ENCODE measurements around the gene PROSER2. TPM values are rescaled to one million over a fixed set of nuclear protein-coding genes. Genes with fewer than 3 reads are reported as not detected.

PROSER2 gene
- total RNA-seq, 1 donor from 2014 or later = 15.2 TPM

DNA sequence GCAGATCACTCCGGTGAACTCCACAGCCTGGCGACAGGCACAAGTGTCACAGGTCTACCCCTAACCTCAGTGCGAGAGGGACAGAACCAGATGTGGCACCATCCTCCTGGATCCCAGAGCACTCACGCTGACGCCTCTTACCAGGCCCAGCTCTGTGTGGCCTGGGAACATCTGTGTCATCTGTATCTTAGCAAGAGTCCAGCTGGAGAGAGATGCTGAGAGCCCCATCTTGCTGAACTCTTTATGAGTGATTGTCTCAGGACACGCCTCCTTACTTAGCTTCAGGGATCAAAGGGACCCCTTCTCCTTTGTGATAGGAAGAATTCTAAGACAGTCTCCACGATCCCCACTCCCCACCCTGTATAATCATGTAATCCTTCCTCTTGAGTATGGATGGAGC, 10.0 kb upstream of the PROSER2 start:
- DNase-seq (ENCODE audit: low spot score) = no peak
- no peak overlapping the region for H3K4me3 Mint-ChIP-seq (ENCODE audit: unreplicated experiment)
- no peaks in the 10 kb centered on the region for H3K36me3 Mint-ChIP-seq (ENCODE audit: low read depth)
- TF ChIP-seq, protein P1, sequence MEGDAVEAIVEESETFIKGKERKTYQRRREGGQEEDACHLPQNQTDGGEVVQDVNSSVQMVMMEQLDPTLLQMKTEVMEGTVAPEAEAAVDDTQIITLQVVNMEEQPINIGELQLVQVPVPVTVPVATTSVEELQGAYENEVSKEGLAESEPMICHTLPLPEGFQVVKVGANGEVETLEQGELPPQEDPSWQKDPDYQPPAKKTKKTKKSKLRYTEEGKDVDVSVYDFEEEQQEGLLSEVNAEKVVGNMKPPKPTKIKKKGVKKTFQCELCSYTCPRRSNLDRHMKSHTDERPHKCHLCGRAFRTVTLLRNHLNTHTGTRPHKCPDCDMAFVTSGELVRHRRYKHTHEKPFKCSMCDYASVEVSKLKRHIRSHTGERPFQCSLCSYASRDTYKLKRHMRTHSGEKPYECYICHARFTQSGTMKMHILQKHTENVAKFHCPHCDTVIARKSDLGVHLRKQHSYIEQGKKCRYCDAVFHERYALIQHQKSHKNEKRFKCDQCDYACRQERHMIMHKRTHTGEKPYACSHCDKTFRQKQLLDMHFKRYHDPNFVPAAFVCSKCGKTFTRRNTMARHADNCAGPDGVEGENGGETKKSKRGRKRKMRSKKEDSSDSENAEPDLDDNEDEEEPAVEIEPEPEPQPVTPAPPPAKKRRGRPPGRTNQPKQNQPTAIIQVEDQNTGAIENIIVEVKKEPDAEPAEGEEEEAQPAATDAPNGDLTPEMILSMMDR (IDR thresholded peaks at IDR 0.05) = no peak
- peaks cover 13% of the 10 kb centered on the region for H3K4me1 Mint-ChIP-seq (ENCODE audit: low read depth)
- no peak overlapping the region for H3K27ac Mint-ChIP-seq (ENCODE audit: unreplicated experiment)
- H3K27me3 Mint-ChIP-seq (ENCODE audit: low read depth) = no peaks in the 10 kb centered on the region
- H3K9me3 Mint-ChIP-seq (ENCODE audit: low read depth) = no peaks in the 10 kb centered on the region

DNA sequence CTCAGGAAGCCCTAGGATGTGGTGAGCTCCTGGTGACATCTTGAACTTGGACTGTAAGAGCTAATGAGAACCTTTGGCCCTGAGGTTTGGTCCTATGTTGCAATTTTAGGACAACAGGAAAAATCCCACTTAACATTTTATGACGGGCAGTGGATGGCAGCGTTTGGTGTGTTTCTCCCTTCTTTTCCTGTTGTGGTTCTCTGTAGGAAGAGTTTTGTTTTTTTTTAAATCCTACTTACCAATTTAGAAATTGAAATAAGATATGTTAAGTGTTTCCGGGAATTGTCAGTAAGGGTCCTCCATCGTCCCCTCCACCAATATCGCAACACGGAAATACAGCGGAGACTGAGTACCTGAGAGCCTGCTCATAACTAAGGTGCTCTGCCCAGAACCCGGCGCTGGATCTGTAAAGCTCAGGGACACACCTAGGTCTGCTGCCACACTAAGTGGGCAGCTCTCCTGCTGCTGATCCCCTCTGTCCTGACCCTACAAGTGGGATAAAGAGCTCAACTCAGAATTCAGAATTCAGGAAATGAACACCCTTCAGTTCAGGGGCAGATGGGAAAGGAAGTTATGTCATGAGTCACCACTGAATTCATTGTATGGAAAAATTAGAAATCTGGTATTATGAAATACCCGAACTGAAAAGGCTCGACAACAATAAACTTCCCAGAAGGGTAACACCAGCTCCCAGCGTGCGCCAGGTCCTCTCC, 9.1 kb upstream of the PROSER2 start:
- H3K4me1 Mint-ChIP-seq (ENCODE audit: low read depth) = peaks cover 13% of the 10 kb centered on the region
- no peaks in the 10 kb centered on the region for H3K9me3 Mint-ChIP-seq (ENCODE audit: low read depth)
- H3K27me3 Mint-ChIP-seq (ENCODE audit: low read depth) = no peaks in the 10 kb centered on the region
- no peak for DNase-seq (ENCODE audit: low spot score)
- TF ChIP-seq, protein P1 (IDR thresholded peaks at IDR 0.05) = no peak
- no peak overlapping the region for H3K4me3 Mint-ChIP-seq (ENCODE audit: unreplicated experiment)
- H3K36me3 Mint-ChIP-seq (ENCODE audit: low read depth) = no peaks in the 10 kb centered on the region
- H3K27ac Mint-ChIP-seq (ENCODE audit: unreplicated experiment) = no peak overlapping the region

DNA sequence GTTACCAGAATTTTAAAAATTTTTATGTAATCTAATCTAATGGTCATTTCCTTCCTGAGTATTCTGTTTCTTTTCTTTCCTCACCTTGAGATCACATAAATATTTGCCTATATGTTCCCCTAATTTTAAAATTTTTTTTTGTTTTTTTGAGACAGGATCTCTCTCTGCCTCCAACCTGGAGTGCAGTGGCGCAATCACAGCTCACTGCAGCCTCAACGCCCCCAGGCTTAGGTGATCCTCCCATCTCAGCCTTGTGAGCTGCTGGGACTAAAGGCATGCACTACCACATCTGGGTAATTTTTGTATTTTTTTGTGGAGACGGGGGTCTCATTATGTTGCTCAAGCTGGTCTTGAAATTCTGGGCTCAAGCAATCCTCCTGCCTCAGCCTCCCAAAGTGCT, 4.1 kb upstream of the PROSER2 start:
- no peaks in the 10 kb centered on the region for H3K9me3 Mint-ChIP-seq (ENCODE audit: low read depth)
- no peaks in the 10 kb centered on the region for H3K36me3 Mint-ChIP-seq (ENCODE audit: low read depth)
- H3K27me3 Mint-ChIP-seq (ENCODE audit: low read depth) = no peaks in the 10 kb centered on the region
- peaks cover 7% of the 10 kb centered on the region for H3K4me1 Mint-ChIP-seq (ENCODE audit: low read depth)
- H3K4me3 Mint-ChIP-seq (ENCODE audit: unreplicated experiment) = no peak overlapping the region
- no peak for DNase-seq (ENCODE audit: low spot score)
- TF ChIP-seq, protein P1 (IDR thresholded peaks at IDR 0.05) = no peak
- H3K27ac Mint-ChIP-seq (ENCODE audit: unreplicated experiment) = no peak overlapping the region

DNA sequence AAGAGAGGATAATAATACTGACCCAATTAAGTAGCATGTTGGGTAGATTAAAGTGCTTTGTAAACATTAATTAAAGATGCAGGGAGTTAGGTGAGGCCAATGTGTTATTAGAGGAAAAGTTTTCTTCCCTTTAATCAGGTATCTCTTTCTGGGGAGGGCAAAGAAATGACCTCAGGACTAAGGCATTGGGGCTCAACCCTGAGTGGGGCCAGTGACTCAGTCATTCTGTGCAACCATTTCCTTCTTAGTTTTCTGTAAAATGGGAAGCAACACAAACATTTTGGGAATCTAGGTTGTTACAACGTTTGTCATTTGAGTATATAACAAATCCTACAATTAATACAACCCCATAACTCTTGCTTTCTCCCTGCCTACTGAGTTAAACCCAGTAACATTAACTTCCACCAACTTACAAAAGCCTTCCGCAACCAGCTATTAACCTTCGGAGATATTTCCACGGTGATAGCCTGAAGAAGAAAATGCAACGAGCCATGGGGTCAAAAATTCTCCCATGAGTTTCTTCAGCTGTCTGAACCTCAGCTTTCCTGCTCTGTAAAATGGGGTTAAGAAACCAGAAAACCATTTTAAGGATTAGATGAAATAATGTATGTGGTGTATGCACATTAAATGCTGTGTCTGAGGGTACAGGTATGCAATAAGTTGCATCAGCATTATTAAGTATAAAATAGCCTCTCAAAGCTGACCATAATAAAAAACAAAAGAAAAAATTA, 965 bp upstream of the PROSER2 start:
- no peak for DNase-seq (ENCODE audit: low spot score)
- Mint-ChIP-seq H3K36me3 (ENCODE audit: low read depth) (no peaks in the 10 kb centered on the region), H3K27ac (ENCODE audit: unreplicated experiment) (no peak overlapping the region), H3K27me3 (ENCODE audit: low read depth) (no peaks in the 10 kb centered on the region), H3K4me1 (ENCODE audit: low read depth) (peaks cover 32% of the 10 kb centered on the region), H3K4me3 (ENCODE audit: unreplicated experiment) (no peak overlapping the region), H3K9me3 (ENCODE audit: low read depth) (no peaks in the 10 kb centered on the region)
- TF ChIP-seq, protein P1 (IDR thresholded peaks at IDR 0.05) = no peak

DNA sequence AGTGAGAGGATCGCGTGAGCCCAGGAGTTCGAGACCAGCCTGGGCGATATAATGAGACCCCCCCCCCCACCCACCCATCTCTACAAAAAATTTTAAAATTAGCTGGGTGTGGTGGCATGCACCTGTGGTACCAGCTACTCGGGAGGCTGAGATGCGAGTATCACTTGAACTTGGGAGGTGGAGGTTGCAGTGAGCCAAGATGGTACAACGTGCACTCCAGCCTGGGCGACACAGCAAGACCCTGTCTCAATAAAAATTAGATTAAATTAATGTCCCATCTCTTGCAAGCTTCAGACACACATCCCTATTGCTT, 391 bp upstream of the PROSER2 start:
- peaks cover 32% of the 10 kb centered on the region for H3K4me1 Mint-ChIP-seq (ENCODE audit: low read depth)
- TF ChIP-seq, protein P1 (IDR thresholded peaks at IDR 0.05) = no peak
- no peak for DNase-seq (ENCODE audit: low spot score)
- H3K4me3 Mint-ChIP-seq (ENCODE audit: unreplicated experiment) = peak overlapping the region; percentile 63
- no peaks in the 10 kb centered on the region for H3K27me3 Mint-ChIP-seq (ENCODE audit: low read depth)
- H3K27ac Mint-ChIP-seq (ENCODE audit: unreplicated experiment) = no peak overlapping the region
- H3K36me3 Mint-ChIP-seq (ENCODE audit: low read depth) = no peaks in the 10 kb centered on the region
- H3K9me3 Mint-ChIP-seq (ENCODE audit: low read depth) = no peaks in the 10 kb centered on the region
